IMR-90 (cell line): ENCODE data around the gene UTY. TPM values are rescaled to one million over a fixed set of nuclear protein-coding genes. Genes with fewer than 3 reads are reported as not detected.

Experiments
- ATAC-seq: fragments of 200-7000 bp; cut with Tn5 transposase; 2 replicates; pipeline ENCODE4 v1.9.1; 2020; ENCODE audit warnings: low read depth, mild to moderate bottlenecking, moderate library complexity
- BruUV-seq: library from RNA; stranded (reverse); fragments of 400-500 nt; replicated peaks from 2 replicates; lab custom pipeline; 2021; lab: Mats Ljungman, UMichigan
- CTCF ChIA-PET: fragments of 300-600 bp; formaldehyde crosslinking; extraction: SDS; loops from one replicate; lab custom pipeline; 2021; ENCODE audit warnings: antibody characterized with exemption; lab: Yijun Ruan, JAX
- POLR2A ChIA-PET: fragments of 300-600 bp; sonication (Branson Sonifier 250); formaldehyde crosslinking; loops from one replicate; lab custom pipeline; 2022; ENCODE audit warnings: antibody characterized with exemption; ENCODE audit not compliant: unreplicated experiment; lab: Charles Lee
- DNase-seq: peaks from one replicate; pipeline ENCODE4 v3.0.0; 2013
- H2AFZ ChIP-seq: replicated peaks from 2 replicates; pipeline ENCODE3; 2013; ENCODE audit warnings: low read length, mild to moderate bottlenecking; ENCODE audit not compliant: poor library complexity
- H2AK5ac ChIP-seq: 2 replicates; pipeline ENCODE4 v1.6.1; 2013; ENCODE audit warnings: low read depth, low read length, inconsistent platforms
- H2AK9ac ChIP-seq: replicated peaks from 2 replicates; pipeline ENCODE3; 2013; ENCODE audit warnings: mild to moderate bottlenecking, low read depth, low read length, moderate library complexity; ENCODE audit not compliant: poor library complexity
- H2BK120ac ChIP-seq: 2 replicates; pipeline ENCODE4 v1.6.1; 2013; ENCODE audit warnings: low read depth, low read length, inconsistent platforms
- H2BK15ac ChIP-seq: 3 replicates; pipeline ENCODE4 v1.6.1; 2013; ENCODE audit warnings: low read depth, low read length, inconsistent platforms
- H2BK20ac ChIP-seq: 2 replicates; pipeline ENCODE4 v1.6.1; 2013; ENCODE audit warnings: low read depth, mild to moderate bottlenecking, inconsistent platforms, low read length, moderate library complexity
- H2BK5ac ChIP-seq: 2 replicates; pipeline ENCODE4 v1.6.1; 2013; ENCODE audit warnings: mild to moderate bottlenecking, low read depth, low read length, inconsistent platforms; ENCODE audit not compliant: poor library complexity, severe bottlenecking
- H3K14ac ChIP-seq: replicated peaks from 2 replicates; pipeline ENCODE4 v1.6.1; 2013; ENCODE audit warnings: low read depth, low read length, inconsistent platforms
- H3K18ac ChIP-seq: 2 replicates; pipeline ENCODE4 v1.6.1; 2013; ENCODE audit warnings: low read depth, low read length, control low read depth
- H3K23ac ChIP-seq: 2 replicates; pipeline ENCODE4 v1.6.1; 2013; ENCODE audit warnings: low read depth, low read length, inconsistent platforms
- H3K27ac ChIP-seq: 2 replicates; pipeline ENCODE4 v1.5.1; 2013; ENCODE audit warnings: mild to moderate bottlenecking, control low read depth, low read length; ENCODE audit not compliant: insufficient read depth
- H3K27me3 ChIP-seq: 2 replicates; pipeline ENCODE4 v1.6.1; 2013; ENCODE audit warnings: low read length; ENCODE audit not compliant: control insufficient read depth, insufficient read depth
- H3K36me3 ChIP-seq: 2 replicates; pipeline ENCODE4 v1.6.1; 2013; ENCODE audit warnings: low read length, mixed read lengths; ENCODE audit not compliant: control insufficient read depth, insufficient read depth
- H3K4ac ChIP-seq: 2 replicates; pipeline ENCODE4 v1.6.1; 2013; ENCODE audit warnings: low read depth, low read length, inconsistent platforms
- H3K4me1 ChIP-seq: 2 replicates; pipeline ENCODE4 v1.6.1; 2013; ENCODE audit warnings: low read length, mixed read lengths; ENCODE audit not compliant: control insufficient read depth, insufficient read depth
- H3K4me2 ChIP-seq: 2 replicates; pipeline ENCODE4 v1.6.1; 2013; ENCODE audit warnings: low read depth, mild to moderate bottlenecking, control low read depth, low read length, moderate library complexity
- H3K4me3 ChIP-seq: 2 replicates; pipeline ENCODE4 v1.5.1; 2013; ENCODE audit warnings: low read depth, mild to moderate bottlenecking, control low read depth, low read length, moderate library complexity; ENCODE audit not compliant: insufficient read depth
- H3K56ac ChIP-seq: 2 replicates; pipeline ENCODE4 v1.6.1; 2013; ENCODE audit warnings: low read length, inconsistent platforms; ENCODE audit not compliant: insufficient read depth; ENCODE audit errors: extremely low read depth
- H3K79me1 ChIP-seq, 2 experiments: 2 replicates each; pipeline ENCODE4 v1.6.1; 2013; ENCODE audit warnings: low read length in 2 of 2, inconsistent platforms in 1 of 2, low read depth in 1 of 2
- H3K9ac ChIP-seq: 2 replicates; pipeline ENCODE4 v1.6.1; 2013; ENCODE audit warnings: low read depth, low read length, control low read depth
- H3K9me1 ChIP-seq: 2 replicates; pipeline ENCODE4 v1.6.1; 2013; ENCODE audit warnings: low read length, inconsistent platforms; ENCODE audit not compliant: insufficient read depth
- H3K9me3 ChIP-seq: 2 replicates; pipeline ENCODE4 v1.6.1; 2013; ENCODE audit warnings: low read length; ENCODE audit not compliant: control insufficient read depth, insufficient read depth
- H4K20me1 ChIP-seq: 2 replicates; pipeline ENCODE4 v1.6.1; 2013; ENCODE audit warnings: low read length, inconsistent platforms; ENCODE audit not compliant: insufficient read depth
- H4K5ac ChIP-seq: 2 replicates; pipeline ENCODE4 v1.6.1; 2013; ENCODE audit warnings: mild to moderate bottlenecking, low read depth, low read length, control low read depth
- H4K8ac ChIP-seq, 2 experiments: 2 replicates each; pipeline ENCODE4 v1.6.1; 2013; ENCODE audit warnings: low read depth in 2 of 2, low read length in 2 of 2, control low read depth in 1 of 2, inconsistent platforms in 1 of 2
- H4K91ac ChIP-seq: 2 replicates; pipeline ENCODE4 v1.6.1; 2013; ENCODE audit warnings: low read depth, low read length, inconsistent platforms; ENCODE audit not compliant: insufficient read depth
- BHLHE40 ChIP-seq: fragments of 150-350 bp; IDR thresholded peaks from 2 replicates; pipeline ENCODE4 v1.6.1; 2016; ENCODE audit warnings: mild to moderate bottlenecking, low read depth, low read length
- CEBPB ChIP-seq: IDR thresholded peaks from 2 replicates; pipeline ENCODE4 v1.6.1; 2012; ENCODE audit warnings: low read depth, low read length, improper control_type of control experiment
- CHD1 ChIP-seq: IDR thresholded peaks from 2 replicates; pipeline ENCODE4 v1.6.1; 2012; ENCODE audit warnings: low read depth, low read length, improper control_type of control experiment
- MAFK ChIP-seq: IDR thresholded peaks from 2 replicates; pipeline ENCODE4 v1.6.1; 2012; ENCODE audit warnings: low read depth, low read length, improper control_type of control experiment
- MAZ ChIP-seq: IDR thresholded peaks from 2 replicates; pipeline ENCODE4 v1.6.1; 2012; ENCODE audit warnings: low read depth, mild to moderate bottlenecking, low read length, improper control_type of control experiment, moderate library complexity, borderline replicate concordance
- MXI1 ChIP-seq: IDR thresholded peaks from 2 replicates; pipeline ENCODE4 v1.6.1; 2012; ENCODE audit warnings: low read depth, mild to moderate bottlenecking, low read length, moderate library complexity, borderline replicate concordance
- POLR2A ChIP-seq: IDR thresholded peaks from 2 replicates; pipeline ENCODE4 v1.6.1; 2012; ENCODE audit warnings: mild to moderate bottlenecking, low read depth, low read length
- RCOR1 ChIP-seq: IDR thresholded peaks from 2 replicates; pipeline ENCODE4 v1.6.1; 2012; ENCODE audit warnings: mild to moderate bottlenecking, low read length, improper control_type of control experiment; ENCODE audit not compliant: insufficient replicate concordance
- RFX5 ChIP-seq: IDR thresholded peaks from 2 replicates; pipeline ENCODE4 v1.8.0; 2012; ENCODE audit warnings: low read depth, mild to moderate bottlenecking, low read length, moderate library complexity
- dilution Hi-C: fragments of 300-500 bp; cut with HindIII; formaldehyde crosslinking; loops from one replicate; pipeline ENCODE4 v1.14.3; 2018; ENCODE audit warnings: low sequenced_read_pairs; ENCODE audit not compliant: unreplicated experiment
- in situ Hi-C: fragments of 300-500 bp; cut with MboI; formaldehyde crosslinking; loops from 3 replicates; pipeline ENCODE4 v1.14.3; 2019; ENCODE audit warnings: low sequenced_read_pairs, inconsistent platforms, mixed read lengths
- intact Hi-C: fragments of 100-400 bp; cut with micrococcal nuclease; formaldehyde crosslinking; loops from 2 replicates; pipeline ENCODE4 v1.10.0; 2022
- polyA plus RNA-seq, 3 experiments: library from polyadenylated mRNA; depleted of rRNA; stranded (reverse); fragments of >200 nt; gene quantifications; 2 replicates each; pipeline ENCODE4 v1.2.3, GENCODE V29; 2012; ENCODE audit warnings: low replicate concordance in 1 of 3
- total RNA-seq: library from RNA; depleted of rRNA; stranded (reverse); fragments of >200 nt; gene quantifications from 2 replicates; pipeline ENCODE4 v1.2.3, GENCODE V29; 2012
- TF ChIP-seq, protein P1 (sequence below): fragments of 150-350 bp; IDR thresholded peaks from 2 replicates; pipeline ENCODE4 v1.6.1; 2017; ENCODE audit warnings: mild to moderate bottlenecking, antibody characterized with exemption, low read length, low read depth
- TF ChIP-seq, protein P2 (sequence below): conservative IDR thresholded peaks from 2 replicates; pipeline ENCODE4 v1.5.1; 2012; ENCODE audit warnings: mild to moderate bottlenecking, low read depth, low read length, improper control_type of control experiment

Gene UTY
- total and polyA plus RNA-seq, 2 of the 4 experiments (the other 2 are of a cell fraction): not detected

DNA sequence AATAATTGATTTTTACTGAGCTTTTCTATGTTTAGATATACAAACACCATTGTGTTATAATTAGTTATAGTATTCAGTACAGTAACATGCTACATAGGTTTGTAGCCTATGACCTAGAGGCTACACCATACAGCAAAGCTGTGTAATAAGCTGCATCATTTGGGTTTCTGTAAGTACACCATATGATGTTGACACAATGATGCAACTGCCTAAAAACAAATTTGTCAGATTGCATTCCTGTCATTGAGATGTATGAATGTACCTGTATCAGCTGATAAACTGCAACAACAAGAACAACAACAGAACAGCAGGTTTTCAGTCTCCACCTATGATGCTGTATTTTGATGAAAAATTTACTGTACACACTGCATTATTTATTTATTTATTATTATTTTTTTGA is 64.3 kb downstream of the UTY start:
- Histone ChIP-seq H3K4me2 (no peak overlapping the region), H2BK15ac (no peak overlapping the region), H4K8ac (no peak overlapping the region), H4K5ac (no peak overlapping the region), H2BK120ac (no peak overlapping the region), H3K27me3 (no peaks in the 10 kb centered on the region), H3K14ac (no peak overlapping the region), H2AFZ (no peak overlapping the region), H3K4ac (no peak overlapping the region), H3K4me1 (no peaks in the 10 kb centered on the region), H2BK5ac (no peak overlapping the region), H3K9ac (no peak overlapping the region), H3K56ac (no peak overlapping the region), H4K20me1 (no peaks in the 10 kb centered on the region), H2AK9ac (no peak overlapping the region), H3K4me3 (no peak overlapping the region), H3K27ac (no peak overlapping the region), H3K36me3 (no peaks in the 10 kb centered on the region), H3K18ac (no peak overlapping the region), H3K9me1 (no peaks in the 10 kb centered on the region), H2AK5ac (no peak overlapping the region), H2BK20ac (no peak overlapping the region), H3K9me3 (no peaks in the 10 kb centered on the region), H3K79me1 (no peaks in the 10 kb centered on the region), H3K23ac (no peak overlapping the region), H4K91ac (no peak overlapping the region)
- intact Hi-C loops: no loop called here
- dilution Hi-C loops: no loop called here
- CTCF ChIA-PET: no interaction called here
- no peak for ATAC-seq
- in situ Hi-C loops: no loop called here
- no peak for DNase-seq
- no TSS peak for BruUV-seq
- TF ChIP-seq, protein P1, sequence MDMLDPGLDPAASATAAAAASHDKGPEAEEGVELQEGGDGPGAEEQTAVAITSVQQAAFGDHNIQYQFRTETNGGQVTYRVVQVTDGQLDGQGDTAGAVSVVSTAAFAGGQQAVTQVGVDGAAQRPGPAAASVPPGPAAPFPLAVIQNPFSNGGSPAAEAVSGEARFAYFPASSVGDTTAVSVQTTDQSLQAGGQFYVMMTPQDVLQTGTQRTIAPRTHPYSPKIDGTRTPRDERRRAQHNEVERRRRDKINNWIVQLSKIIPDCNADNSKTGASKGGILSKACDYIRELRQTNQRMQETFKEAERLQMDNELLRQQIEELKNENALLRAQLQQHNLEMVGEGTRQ: no peak
- TF ChIP-seq RCOR1 (no peak), MAZ (no peak), CHD1 (no peak), MXI1 (no peak), CEBPB (no peak), MAFK (no peak), POLR2A (no peak), RFX5 (no peak), BHLHE40 (no peak)
- TF ChIP-seq, protein P2, sequence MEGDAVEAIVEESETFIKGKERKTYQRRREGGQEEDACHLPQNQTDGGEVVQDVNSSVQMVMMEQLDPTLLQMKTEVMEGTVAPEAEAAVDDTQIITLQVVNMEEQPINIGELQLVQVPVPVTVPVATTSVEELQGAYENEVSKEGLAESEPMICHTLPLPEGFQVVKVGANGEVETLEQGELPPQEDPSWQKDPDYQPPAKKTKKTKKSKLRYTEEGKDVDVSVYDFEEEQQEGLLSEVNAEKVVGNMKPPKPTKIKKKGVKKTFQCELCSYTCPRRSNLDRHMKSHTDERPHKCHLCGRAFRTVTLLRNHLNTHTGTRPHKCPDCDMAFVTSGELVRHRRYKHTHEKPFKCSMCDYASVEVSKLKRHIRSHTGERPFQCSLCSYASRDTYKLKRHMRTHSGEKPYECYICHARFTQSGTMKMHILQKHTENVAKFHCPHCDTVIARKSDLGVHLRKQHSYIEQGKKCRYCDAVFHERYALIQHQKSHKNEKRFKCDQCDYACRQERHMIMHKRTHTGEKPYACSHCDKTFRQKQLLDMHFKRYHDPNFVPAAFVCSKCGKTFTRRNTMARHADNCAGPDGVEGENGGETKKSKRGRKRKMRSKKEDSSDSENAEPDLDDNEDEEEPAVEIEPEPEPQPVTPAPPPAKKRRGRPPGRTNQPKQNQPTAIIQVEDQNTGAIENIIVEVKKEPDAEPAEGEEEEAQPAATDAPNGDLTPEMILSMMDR: no peak
- POLR2A ChIA-PET: no interaction called here
